Measurements from ENCODE around the gene SGK1.
"Not testable (repeated sequence)": the region's sequence is repeated elsewhere in the genome, so short reads cannot be mapped to it uniquely, and the experiment has no call there.

The SGK1 gene

GRCh38 chr6:134249759-134250602, 67.9 kb downstream of the SGK1 start:
- DNase-seq: no peak

GRCh38 chr6:134249239-134249758, 68.6 kb downstream of the SGK1 start:
- no peak for DNase-seq

DNA sequence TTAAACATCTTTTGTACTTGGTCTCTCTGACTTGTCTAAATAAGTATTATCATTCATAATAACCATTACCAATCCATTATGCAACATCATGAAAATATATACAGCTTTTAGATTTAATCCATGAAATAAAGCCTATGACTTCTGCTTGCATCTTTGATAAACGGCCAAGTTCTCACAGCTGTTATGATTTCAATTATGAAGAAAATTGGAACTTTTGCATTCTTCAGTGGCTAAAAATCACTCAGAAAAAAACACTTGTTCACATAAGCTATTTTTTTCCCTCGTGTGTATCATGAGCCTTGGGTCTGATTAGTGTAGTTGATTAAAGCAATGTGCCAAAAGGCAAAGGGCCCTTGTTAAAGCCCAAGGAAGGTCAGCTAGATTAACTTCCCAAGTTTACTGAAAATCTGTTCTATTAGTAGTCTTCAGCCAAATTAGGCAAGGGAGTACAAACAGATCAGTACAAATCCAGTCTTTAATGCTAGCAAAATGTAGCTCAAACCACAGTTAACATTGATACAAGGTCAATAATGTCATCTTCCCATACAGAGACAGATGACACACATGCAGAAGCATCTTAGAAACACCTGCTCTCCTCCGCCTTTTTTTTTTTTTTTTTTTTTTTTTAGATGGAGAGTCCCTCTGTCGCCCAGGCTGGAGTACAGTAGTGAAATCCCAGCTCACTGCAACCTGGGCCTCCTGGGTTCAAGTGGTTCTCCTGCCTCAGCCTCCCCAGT, 69.9 kb downstream of the SGK1 start:
- no peak for DNase-seq

DNA sequence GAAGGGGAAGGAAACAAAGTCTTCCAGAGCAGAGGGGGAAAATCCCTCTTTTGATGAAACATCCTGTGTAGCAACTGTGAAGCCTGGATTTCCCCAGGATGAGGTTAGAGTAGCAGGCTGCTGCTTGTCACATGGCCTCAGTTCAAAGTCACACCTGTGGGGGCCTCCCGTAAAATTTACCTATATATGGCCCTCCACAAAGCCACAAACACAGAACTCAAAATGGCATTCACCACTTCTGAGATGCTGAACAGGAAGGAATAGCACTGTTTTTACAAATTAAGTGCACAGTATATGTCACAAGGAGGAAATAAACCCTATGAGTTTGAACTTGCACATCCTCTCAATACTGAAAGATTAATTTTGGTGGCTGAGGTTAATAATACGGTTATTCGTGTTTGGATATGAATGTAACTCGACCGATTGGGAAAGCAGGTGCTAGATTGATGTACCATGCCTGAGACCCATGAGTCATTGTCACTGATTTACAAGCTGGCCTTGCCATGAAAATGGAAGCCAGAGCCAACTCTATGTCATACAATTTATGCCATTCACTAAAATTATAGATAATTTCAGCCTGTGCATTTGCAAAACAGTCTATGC, 70.6 kb downstream of the SGK1 start:
- peak; percentile 46 for DNase-seq

GRCh38 chr6:134245706-134246105, 72.2 kb downstream of the SGK1 start:
- DNase-seq: no peak

GRCh38 chr6:134245041-134245440, 72.9 kb downstream of the SGK1 start:
- DNase-seq: no peak

GRCh38 chr6:134240665-134241431, 77.1 kb downstream of the SGK1 start:
- DNase-seq: peak; percentile 63

DNA sequence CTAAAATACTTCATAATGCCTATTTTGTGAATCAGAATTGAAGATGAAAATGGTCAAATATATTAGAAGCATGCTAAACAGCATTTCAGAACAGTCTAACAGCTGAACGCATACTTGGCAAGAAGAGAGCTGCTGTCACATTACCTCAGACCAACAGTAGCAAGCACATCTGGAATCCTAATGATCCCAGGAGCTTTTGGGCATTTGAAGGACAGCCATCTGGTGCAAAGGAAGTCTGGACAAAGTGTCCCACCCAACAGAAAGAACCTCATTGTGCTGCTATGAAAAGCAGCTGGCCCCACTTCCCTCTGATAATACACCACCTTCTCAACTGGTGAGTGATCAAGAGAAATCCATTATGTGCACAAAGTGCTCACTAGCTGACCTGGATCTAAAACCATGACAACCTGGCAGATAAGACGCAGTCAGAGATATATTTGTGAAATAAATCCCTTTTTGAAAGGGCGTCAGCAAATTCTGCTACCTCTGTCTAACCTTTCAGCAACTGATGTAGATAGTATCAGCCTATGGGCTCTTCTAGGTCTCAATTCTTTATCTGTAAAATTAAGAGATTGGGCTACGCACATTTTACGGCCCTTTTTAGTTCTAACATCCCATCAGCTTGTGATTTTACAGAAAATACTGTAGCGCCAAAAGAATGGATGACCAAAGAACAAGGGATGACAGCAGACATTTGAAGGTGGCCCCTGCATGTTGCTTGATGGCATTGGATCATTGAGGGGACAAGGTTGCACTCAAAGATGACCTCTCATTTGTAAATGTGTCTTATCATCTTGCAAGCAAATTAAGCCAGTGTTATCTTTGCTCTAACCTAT, 78.7 kb downstream of the SGK1 start:
- DNase-seq: no peak

- DNase-seq: no peak
Observed at GRCh38 chr6:134238006-134238405, 79.9 kb downstream of the SGK1 start.

GRCh38 chr6:134235937-134236751, 81.8 kb downstream of the SGK1 start:
- no peak for DNase-seq

GRCh38 chr6:134235334-134235733, 82.6 kb downstream of the SGK1 start:
- DNase-seq: not testable (repeated sequence)

DNA sequence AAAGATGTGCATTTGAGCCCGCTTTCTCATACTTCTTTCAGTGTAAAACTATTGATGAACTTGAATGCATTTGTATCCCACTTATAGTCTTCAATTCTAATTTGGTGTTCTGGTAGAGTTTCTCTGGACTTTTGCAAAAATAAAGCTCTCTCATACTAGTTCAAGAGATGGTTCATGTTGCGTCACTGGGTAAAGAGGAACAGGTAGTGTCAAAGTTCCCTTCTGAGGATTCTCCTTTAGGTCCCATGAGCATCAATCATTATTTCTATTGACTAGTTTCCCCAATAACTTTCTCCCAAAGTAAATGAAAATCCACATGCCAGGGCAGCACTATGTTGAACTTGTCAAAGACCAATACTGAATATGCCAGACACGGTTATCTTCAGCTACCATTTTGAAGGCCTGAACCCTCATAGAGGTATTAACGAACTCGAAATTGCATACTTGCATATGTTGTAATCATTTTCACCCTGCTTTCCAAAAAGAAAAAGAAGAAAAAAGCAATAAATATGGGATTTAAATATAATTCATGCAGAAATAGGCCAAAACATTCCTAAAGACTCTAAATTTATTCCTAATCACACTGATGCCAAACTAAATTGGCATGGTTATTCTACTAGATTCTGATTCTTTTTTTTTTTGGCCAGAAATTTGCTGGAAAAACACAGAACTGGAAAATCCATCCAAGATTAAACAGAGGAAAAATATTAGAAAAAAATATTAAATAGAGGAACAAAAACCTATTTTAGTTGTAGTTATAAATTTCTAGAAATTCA, 84.5 kb downstream of the SGK1 start:
- no peak for DNase-seq

DNA sequence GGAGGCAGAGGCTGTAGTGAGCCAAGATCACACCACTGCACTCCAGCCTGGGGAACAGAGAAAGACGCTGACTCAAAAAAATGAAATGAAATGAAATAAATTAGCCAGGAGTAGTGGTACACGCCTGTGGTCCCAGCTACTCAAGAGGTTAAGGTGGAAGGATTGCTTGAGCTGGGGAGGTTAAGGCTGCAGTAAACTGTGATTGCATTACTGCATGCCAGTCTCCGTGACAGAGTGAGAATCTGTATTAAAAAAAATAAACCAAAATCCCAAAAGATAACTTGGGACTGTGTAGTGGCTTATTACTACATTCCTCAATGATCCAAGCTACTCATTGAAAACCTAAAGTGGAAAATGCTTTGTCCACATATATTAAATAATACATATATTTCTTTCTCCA, 87.0 kb downstream of the SGK1 start:
- DNase-seq: no peak

DNA sequence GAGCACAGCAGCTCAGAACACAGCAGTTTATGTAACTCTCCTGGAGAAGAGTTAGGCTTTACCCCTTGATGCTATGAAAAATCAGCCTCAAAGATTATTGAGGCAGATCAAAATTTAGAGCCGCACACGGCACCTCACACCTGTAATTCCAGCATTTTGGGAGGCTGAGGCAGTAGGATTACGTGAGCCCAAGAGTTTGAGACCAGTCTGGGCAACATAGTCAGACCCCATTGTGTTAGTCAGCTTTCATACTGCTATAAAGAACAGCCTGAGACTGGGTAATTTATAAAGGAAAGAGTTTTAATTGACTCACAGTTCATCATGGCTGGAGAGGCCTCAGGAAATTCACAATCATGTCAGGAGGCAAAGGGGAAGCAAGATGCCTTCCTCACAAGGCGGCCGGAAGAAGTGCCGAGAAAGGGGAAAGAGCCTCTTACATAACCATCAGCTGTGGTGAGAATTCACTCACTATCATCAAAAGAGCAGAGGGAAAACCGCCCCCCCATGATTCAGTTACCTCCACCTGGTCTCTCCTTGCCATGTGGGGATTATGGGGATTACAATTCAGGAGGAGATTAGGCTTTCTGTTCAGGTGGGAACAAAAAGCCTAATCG, 87.7 kb downstream of the SGK1 start:
- peak; percentile 33 for DNase-seq

GRCh38 chr6:134229520-134229919, 88.4 kb downstream of the SGK1 start:
- no peak for DNase-seq

GRCh38 chr6:134223796-134224420, 94.0 kb downstream of the SGK1 start:
- DNase-seq: no peak

GRCh38 chr6:134221250-134221649, 96.7 kb downstream of the SGK1 start:
- no peak for DNase-seq

- no peak for DNase-seq
Observed at GRCh38 chr6:134217798-134218140, 100.1 kb downstream of the SGK1 start.

GRCh38 chr6:134217105-134217797, 100.7 kb downstream of the SGK1 start:
- no peak for DNase-seq

All from KG1 (cell line).